IMR-90 (cell line): ENCODE results near the gene LENEP. TPM values are rescaled to one million over a fixed set of nuclear protein-coding genes. Genes with fewer than 3 reads are reported as not detected.

ENCODE experiments used
- ATAC-seq: fragments of 200-7000 bp; cut with Tn5 transposase; 2 replicates; pipeline ENCODE4 v1.9.1; 2020; ENCODE audit warnings: low read depth, mild to moderate bottlenecking, moderate library complexity
- BruUV-seq: library from RNA; stranded (reverse); fragments of 400-500 nt; replicated peaks from 2 replicates; lab custom pipeline; 2021; lab: Mats Ljungman, UMichigan
- CTCF ChIA-PET: fragments of 300-600 bp; formaldehyde crosslinking; extraction: SDS; loops from one replicate; lab custom pipeline; 2021; ENCODE audit warnings: antibody characterized with exemption; lab: Yijun Ruan, JAX
- POLR2A ChIA-PET: fragments of 300-600 bp; sonication (Branson Sonifier 250); formaldehyde crosslinking; loops from one replicate; lab custom pipeline; 2022; ENCODE audit warnings: antibody characterized with exemption; ENCODE audit not compliant: unreplicated experiment; lab: Charles Lee
- DNase-seq: peaks from one replicate; pipeline ENCODE4 v3.0.0; 2013
- H2AFZ ChIP-seq: replicated peaks from 2 replicates; pipeline ENCODE3; 2013; ENCODE audit warnings: low read length, mild to moderate bottlenecking; ENCODE audit not compliant: poor library complexity
- H2AK5ac ChIP-seq: 2 replicates; pipeline ENCODE4 v1.6.1; 2013; ENCODE audit warnings: low read depth, low read length, inconsistent platforms
- H2AK9ac ChIP-seq: replicated peaks from 2 replicates; pipeline ENCODE3; 2013; ENCODE audit warnings: mild to moderate bottlenecking, low read depth, low read length, moderate library complexity; ENCODE audit not compliant: poor library complexity
- H2BK120ac ChIP-seq: 2 replicates; pipeline ENCODE4 v1.6.1; 2013; ENCODE audit warnings: low read depth, low read length, inconsistent platforms
- H2BK15ac ChIP-seq: 3 replicates; pipeline ENCODE4 v1.6.1; 2013; ENCODE audit warnings: low read depth, low read length, inconsistent platforms
- H2BK20ac ChIP-seq: 2 replicates; pipeline ENCODE4 v1.6.1; 2013; ENCODE audit warnings: low read depth, mild to moderate bottlenecking, inconsistent platforms, low read length, moderate library complexity
- H2BK5ac ChIP-seq: 2 replicates; pipeline ENCODE4 v1.6.1; 2013; ENCODE audit warnings: mild to moderate bottlenecking, low read depth, low read length, inconsistent platforms; ENCODE audit not compliant: poor library complexity, severe bottlenecking
- H3K14ac ChIP-seq: replicated peaks from 2 replicates; pipeline ENCODE4 v1.6.1; 2013; ENCODE audit warnings: low read depth, low read length, inconsistent platforms
- H3K18ac ChIP-seq: 2 replicates; pipeline ENCODE4 v1.6.1; 2013; ENCODE audit warnings: low read depth, low read length, control low read depth
- H3K23ac ChIP-seq: 2 replicates; pipeline ENCODE4 v1.6.1; 2013; ENCODE audit warnings: low read depth, low read length, inconsistent platforms
- H3K27ac ChIP-seq: 2 replicates; pipeline ENCODE4 v1.5.1; 2013; ENCODE audit warnings: mild to moderate bottlenecking, control low read depth, low read length; ENCODE audit not compliant: insufficient read depth
- H3K27me3 ChIP-seq: 2 replicates; pipeline ENCODE4 v1.6.1; 2013; ENCODE audit warnings: low read length; ENCODE audit not compliant: control insufficient read depth, insufficient read depth
- H3K36me3 ChIP-seq: 2 replicates; pipeline ENCODE4 v1.6.1; 2013; ENCODE audit warnings: low read length, mixed read lengths; ENCODE audit not compliant: control insufficient read depth, insufficient read depth
- H3K4ac ChIP-seq: 2 replicates; pipeline ENCODE4 v1.6.1; 2013; ENCODE audit warnings: low read depth, low read length, inconsistent platforms
- H3K4me1 ChIP-seq: 2 replicates; pipeline ENCODE4 v1.6.1; 2013; ENCODE audit warnings: low read length, mixed read lengths; ENCODE audit not compliant: control insufficient read depth, insufficient read depth
- H3K4me2 ChIP-seq: 2 replicates; pipeline ENCODE4 v1.6.1; 2013; ENCODE audit warnings: low read depth, mild to moderate bottlenecking, control low read depth, low read length, moderate library complexity
- H3K4me3 ChIP-seq: 2 replicates; pipeline ENCODE4 v1.5.1; 2013; ENCODE audit warnings: low read depth, mild to moderate bottlenecking, control low read depth, low read length, moderate library complexity; ENCODE audit not compliant: insufficient read depth
- H3K56ac ChIP-seq: 2 replicates; pipeline ENCODE4 v1.6.1; 2013; ENCODE audit warnings: low read length, inconsistent platforms; ENCODE audit not compliant: insufficient read depth; ENCODE audit errors: extremely low read depth
- H3K79me1 ChIP-seq, 2 experiments: 2 replicates each; pipeline ENCODE4 v1.6.1; 2013; ENCODE audit warnings: low read length in 2 of 2, inconsistent platforms in 1 of 2, low read depth in 1 of 2
- H3K9ac ChIP-seq: 2 replicates; pipeline ENCODE4 v1.6.1; 2013; ENCODE audit warnings: low read depth, low read length, control low read depth
- H3K9me1 ChIP-seq: 2 replicates; pipeline ENCODE4 v1.6.1; 2013; ENCODE audit warnings: low read length, inconsistent platforms; ENCODE audit not compliant: insufficient read depth
- H3K9me3 ChIP-seq: 2 replicates; pipeline ENCODE4 v1.6.1; 2013; ENCODE audit warnings: low read length; ENCODE audit not compliant: control insufficient read depth, insufficient read depth
- H4K20me1 ChIP-seq: 2 replicates; pipeline ENCODE4 v1.6.1; 2013; ENCODE audit warnings: low read length, inconsistent platforms; ENCODE audit not compliant: insufficient read depth
- H4K5ac ChIP-seq: 2 replicates; pipeline ENCODE4 v1.6.1; 2013; ENCODE audit warnings: mild to moderate bottlenecking, low read depth, low read length, control low read depth
- H4K8ac ChIP-seq, 2 experiments: 2 replicates each; pipeline ENCODE4 v1.6.1; 2013; ENCODE audit warnings: low read depth in 2 of 2, low read length in 2 of 2, control low read depth in 1 of 2, inconsistent platforms in 1 of 2
- H4K91ac ChIP-seq: 2 replicates; pipeline ENCODE4 v1.6.1; 2013; ENCODE audit warnings: low read depth, low read length, inconsistent platforms; ENCODE audit not compliant: insufficient read depth
- CEBPB ChIP-seq: IDR thresholded peaks from 2 replicates; pipeline ENCODE4 v1.6.1; 2012; ENCODE audit warnings: low read depth, low read length, improper control_type of control experiment
- ELK1 ChIP-seq: fragments of 150-350 bp; IDR thresholded peaks from 2 replicates; pipeline ENCODE4 v1.6.1; 2016; ENCODE audit warnings: low read depth, mild to moderate bottlenecking, low read length, moderate library complexity, borderline replicate concordance
- POLR2A ChIP-seq: IDR thresholded peaks from 2 replicates; pipeline ENCODE4 v1.6.1; 2012; ENCODE audit warnings: mild to moderate bottlenecking, low read depth, low read length
- RAD21 ChIP-seq: IDR thresholded peaks from 2 replicates; pipeline ENCODE4 v1.6.1; 2012; ENCODE audit warnings: low read length, improper control_type of control experiment
- RCOR1 ChIP-seq: IDR thresholded peaks from 2 replicates; pipeline ENCODE4 v1.6.1; 2012; ENCODE audit warnings: mild to moderate bottlenecking, low read length, improper control_type of control experiment; ENCODE audit not compliant: insufficient replicate concordance
- RFX5 ChIP-seq: IDR thresholded peaks from 2 replicates; pipeline ENCODE4 v1.8.0; 2012; ENCODE audit warnings: low read depth, mild to moderate bottlenecking, low read length, moderate library complexity
- USF2 ChIP-seq: fragments of 150-350 bp; IDR thresholded peaks from 2 replicates; pipeline ENCODE4 v1.6.1; 2017; ENCODE audit warnings: mild to moderate bottlenecking, antibody characterized with exemption, low read length, low read depth
- WGBS, 2 experiments: methylation state at CpG; one replicate each; pipeline versions ENCODE4 v1.1.5 to v1.1.7; 2013; ENCODE audit warnings: missing lambda C conversion rate in 2 of 2; ENCODE audit not compliant: insufficient read length in 1 of 2; ENCODE audit errors: extremely low coverage in 2 of 2; 5-methylcytosine and 5-hydroxymethylcytosine counted together
- dilution Hi-C: fragments of 300-500 bp; cut with HindIII; formaldehyde crosslinking; loops from one replicate; pipeline ENCODE4 v1.14.3; 2018; ENCODE audit warnings: low sequenced_read_pairs; ENCODE audit not compliant: unreplicated experiment
- in situ Hi-C: fragments of 300-500 bp; cut with MboI; formaldehyde crosslinking; loops from 3 replicates; pipeline ENCODE4 v1.14.3; 2019; ENCODE audit warnings: low sequenced_read_pairs, inconsistent platforms, mixed read lengths
- intact Hi-C: fragments of 100-400 bp; cut with micrococcal nuclease; formaldehyde crosslinking; loops from 2 replicates; pipeline ENCODE4 v1.10.0; 2022
- polyA plus RNA-seq, 3 experiments: library from polyadenylated mRNA; depleted of rRNA; stranded (reverse); fragments of >200 nt; gene quantifications; 2 replicates each; pipeline ENCODE4 v1.2.3, GENCODE V29; 2012; ENCODE audit warnings: low replicate concordance in 1 of 3
- total RNA-seq: library from RNA; depleted of rRNA; stranded (reverse); fragments of >200 nt; gene quantifications from 2 replicates; pipeline ENCODE4 v1.2.3, GENCODE V29; 2012

The LENEP gene
- total and polyA plus RNA-seq, 2 of the 4 experiments (the other 2 are of a cell fraction): not detected

GRCh38 chr1:155032886-155033285, 39.5 kb downstream of the LENEP start:
- Histone ChIP-seq H4K8ac (no peak overlapping the region), H3K4me1 (no peaks in the 10 kb centered on the region), H2BK15ac (no peak overlapping the region), H2AK5ac (no peak overlapping the region), H3K27ac (no peak overlapping the region), H4K91ac (no peak overlapping the region), H3K9me1 (no peaks in the 10 kb centered on the region), H4K20me1 (no peaks in the 10 kb centered on the region; the same call in 1 of the 2 replicates), H3K4me3 (no peak overlapping the region), H3K56ac (no peak overlapping the region), H3K36me3 (no peaks in the 10 kb centered on the region), H3K14ac (no peak overlapping the region), H3K18ac (no peak overlapping the region), H3K27me3 (peaks cover 41% of the 10 kb centered on the region), H2AK9ac (no peak overlapping the region), H3K79me1 (no peaks in the 10 kb centered on the region), H3K9ac (no peak overlapping the region), H2BK20ac (no peak overlapping the region), H2BK5ac (no peak overlapping the region), H4K5ac (no peak overlapping the region), H3K4ac (no peak overlapping the region), H3K9me3 (no peaks in the 10 kb centered on the region), H3K4me2 (no peak overlapping the region), H3K23ac (no peak overlapping the region), H2AFZ (no peak overlapping the region), H2BK120ac (no peak overlapping the region)
- TF ChIP-seq ELK1 (no peak), USF2 (no peak), RCOR1 (no peak), CEBPB (no peak), POLR2A (no peak), RFX5 (no peak), RAD21 (no peak)
- CTCF ChIA-PET: no interaction called here
- WGBS, 2 experiments: 33% methylated on average over 1 of the region's 12 CpGs; no CpG with 5 or more reads in 1 of the 2 experiments
- no TSS peak for BruUV-seq
- DNase-seq (no peak), ATAC-seq (no peak)
- in situ Hi-C loops: no loop called here
- POLR2A ChIA-PET: no interaction called here
- dilution Hi-C loops: no loop called here
- intact Hi-C loops: no loop called here
